GM23248 (cell line): ENCODE measurements around the gene PHB1.

Experiments
- EZH2 ChIP-seq: fragments of 200-600 bp; sonication (generic); IDR thresholded peaks from 2 replicates; pipeline ENCODE4 v1.6.1; 2018; ENCODE audit warnings: antibody characterized with exemption, mild to moderate bottlenecking; ENCODE audit not compliant: insufficient read depth, poor library complexity, severe bottlenecking
- EZH2phosphoT487 ChIP-seq: fragments of 200-600 bp; sonication (generic); IDR thresholded peaks from 2 replicates; pipeline ENCODE4 v1.6.1; 2018; ENCODE audit warnings: antibody characterized with exemption, moderate library complexity, mild to moderate bottlenecking, low read depth; ENCODE audit not compliant: insufficient read depth

DNA sequence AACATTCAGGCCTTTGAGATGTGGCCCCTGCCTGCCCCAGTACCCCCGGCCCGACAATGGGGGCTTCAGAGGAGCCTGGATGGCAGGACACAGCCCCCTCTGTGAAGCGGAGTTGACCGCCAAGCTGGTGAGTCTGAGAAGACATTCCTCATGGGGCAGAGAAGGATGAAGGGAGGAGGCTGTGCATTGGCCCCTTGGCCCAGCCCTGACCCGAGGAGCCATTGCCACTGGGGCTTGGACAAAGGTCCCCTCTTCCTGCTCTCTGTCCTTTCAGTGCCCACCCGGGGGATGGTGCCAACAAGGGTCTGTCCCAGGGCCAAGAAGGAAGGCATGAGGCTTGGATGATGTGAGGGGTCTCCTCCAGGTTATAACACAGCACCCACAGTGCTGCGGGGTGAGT, 30.9 kb upstream of the PHB1 start:
- TF ChIP-seq EZH2 = no peak
- no peak for TF ChIP-seq EZH2phosphoT487
